Epithelial cell of proximal tubule (primary cell): ENCODE measurements around the gene CAPN15. TPM values are rescaled to one million over a fixed set of nuclear protein-coding genes. Genes with fewer than 3 reads are reported as not detected.

Experiments used
- DNase-seq: peaks from one replicate; pipeline ENCODE4 v3.0.0-alpha.2; 2011; ENCODE audit warnings: low read depth
- H3K4me3 ChIP-seq: 2 replicates; pipeline ENCODE4 v1.5.1; 2011; ENCODE audit warnings: low read depth, mild to moderate bottlenecking, low read length
- CTCF ChIP-seq: conservative IDR thresholded peaks from 2 replicates; pipeline ENCODE4 v1.5.1; 2012; ENCODE audit warnings: low read depth, mild to moderate bottlenecking, low read length
- total RNA-seq: library from RNA; depleted of rRNA; stranded (reverse); fragments of >200 nt; gene quantifications from 2 replicates; pipeline ENCODE4 v1.2.3, GENCODE V29; 2015

CAPN15 gene
- total RNA-seq, 1 donor from 2014 or later = 54.4 TPM

- H3K4me3 ChIP-seq = no peak overlapping the region
- DNase-seq = no peak
- TF ChIP-seq CTCF = no peak
Measured at GRCh38 chr16:516301-516700, 11.2 kb upstream of the CAPN15 start.

- no peak overlapping the region for H3K4me3 ChIP-seq
- TF ChIP-seq CTCF = no peak
- no peak for DNase-seq
Measured at GRCh38 chr16:518858-519257, 8.7 kb upstream of the CAPN15 start.

GRCh38 chr16:519425-519824 lies 8.1 kb upstream of the CAPN15 start:
- TF ChIP-seq CTCF = no peak
- H3K4me3 ChIP-seq = no peak overlapping the region

GRCh38 chr16:519841-520687 lies 7.4 kb upstream of the CAPN15 start:
- no peak for DNase-seq
- no peak for TF ChIP-seq CTCF
- no peak overlapping the region for H3K4me3 ChIP-seq

More at GRCh38 chr16:519425-519824, 8.1 kb upstream of the CAPN15 start:
- DNase-seq = no peak

- H3K4me3 ChIP-seq = no peak overlapping the region
- no peak for DNase-seq
- TF ChIP-seq CTCF = no peak
Measured at GRCh38 chr16:520847-521246, 6.7 kb upstream of the CAPN15 start.

GRCh38 chr16:521381-522210 lies 5.9 kb upstream of the CAPN15 start:
- no peak for DNase-seq

More at GRCh38 chr16:521381-522210, 5.9 kb upstream of the CAPN15 start:
- H3K4me3 ChIP-seq = no peak overlapping the region
- no peak for TF ChIP-seq CTCF
